Measurements from ENCODE around the gene CBLB.

The CBLB gene

DNA sequence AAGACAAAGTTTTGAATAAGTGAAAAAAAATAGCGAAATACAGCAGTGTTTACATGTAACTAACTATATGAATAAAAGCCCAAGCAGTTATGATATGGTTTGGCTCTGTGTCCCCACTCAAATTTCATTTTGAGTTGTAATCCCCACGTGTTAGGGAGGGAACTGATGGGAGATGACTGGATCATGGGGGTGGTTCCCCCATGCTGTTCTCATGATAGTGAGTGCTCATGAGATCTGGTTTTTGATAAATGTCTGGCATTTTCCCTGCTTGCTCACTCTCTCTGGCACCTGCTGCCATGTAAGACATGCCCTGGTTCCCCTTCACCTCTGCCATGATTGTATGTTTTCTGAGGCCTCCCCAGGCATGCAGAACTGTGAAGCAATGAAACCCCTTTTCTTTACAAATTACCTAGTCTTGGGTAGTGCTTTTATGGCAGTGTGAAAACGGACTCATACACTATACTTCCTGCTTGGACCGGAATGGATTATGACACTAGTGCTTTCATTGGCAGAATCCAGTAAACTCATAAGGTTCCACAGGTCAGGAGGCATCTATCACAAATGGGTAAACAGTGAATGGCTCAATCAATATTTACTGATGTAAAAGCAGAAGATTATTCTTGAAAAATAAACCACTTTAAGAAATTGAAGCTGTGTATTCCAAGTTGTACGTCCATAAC lies 192.1 kb downstream of the CBLB start:
- no peak for DNase-seq

DNA sequence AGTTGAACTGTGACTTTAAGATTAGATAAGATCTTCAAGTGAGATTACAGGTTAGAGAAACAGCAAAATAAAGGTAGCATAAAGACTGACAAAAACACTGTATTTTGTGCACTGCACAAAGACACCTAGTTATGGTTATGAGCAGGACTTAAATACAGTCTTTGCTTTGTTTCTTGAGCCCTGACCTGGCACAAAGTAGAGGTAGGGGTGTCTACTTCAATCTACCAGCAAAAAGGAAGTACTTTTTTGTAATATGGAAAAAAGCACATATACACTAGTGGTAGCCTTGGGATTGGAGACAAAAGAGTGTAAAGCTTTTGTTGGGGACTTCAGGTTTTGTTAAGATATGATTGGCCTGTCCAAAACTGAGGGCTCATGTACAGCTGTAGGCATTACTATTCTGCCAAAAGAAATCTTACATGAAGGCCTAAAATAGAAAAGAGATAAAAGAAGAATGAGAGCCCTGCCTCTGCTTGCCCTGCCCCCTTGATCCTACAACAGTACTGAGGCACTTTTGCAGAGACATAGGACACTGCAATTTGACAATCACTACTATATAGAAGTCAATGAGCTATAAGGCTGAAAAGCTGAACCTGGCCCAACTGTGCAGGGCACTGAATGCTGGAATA lies 194.3 kb downstream of the CBLB start:
- no peak for DNase-seq

DNA sequence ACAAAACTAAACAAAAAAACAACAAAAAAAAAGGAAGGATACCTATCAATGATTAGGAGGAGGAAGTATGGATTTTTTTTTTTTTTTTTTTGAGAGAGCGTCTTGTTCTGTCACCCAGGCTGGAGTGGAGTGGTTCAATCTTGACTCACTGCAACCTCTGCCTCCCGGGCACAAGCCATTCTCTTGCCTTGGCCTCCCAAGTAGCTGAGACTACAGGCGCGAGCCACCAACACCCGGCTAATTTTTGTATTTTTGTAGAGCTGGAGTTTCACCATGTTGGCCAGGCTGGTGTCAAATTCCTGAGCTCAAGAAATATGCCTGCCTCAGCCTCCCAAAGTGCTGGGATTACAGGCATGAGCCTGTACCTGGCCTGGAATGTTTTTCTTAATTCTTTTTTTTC lies 195.8 kb downstream of the CBLB start:
- DNase-seq, result no peak

DNA sequence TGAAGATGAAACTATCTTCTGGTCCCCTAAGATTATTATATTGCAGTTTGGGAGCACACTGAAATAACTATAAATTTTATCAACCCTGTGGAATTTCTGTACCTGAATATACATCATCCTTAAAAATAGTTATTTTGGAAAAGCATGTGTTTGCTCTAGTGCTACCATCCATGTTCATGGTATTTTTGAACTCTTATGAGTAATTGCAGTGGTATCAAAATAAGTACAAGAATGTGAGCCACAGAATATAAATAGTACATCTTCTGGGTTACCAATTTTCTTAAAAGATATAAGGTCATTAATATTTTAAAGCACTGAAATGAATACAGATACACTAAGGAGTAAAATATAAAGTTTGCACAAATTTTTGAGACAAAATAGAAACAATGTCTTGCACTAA lies 206.5 kb downstream of the CBLB start:
- DNase-seq, result no peak

DNA sequence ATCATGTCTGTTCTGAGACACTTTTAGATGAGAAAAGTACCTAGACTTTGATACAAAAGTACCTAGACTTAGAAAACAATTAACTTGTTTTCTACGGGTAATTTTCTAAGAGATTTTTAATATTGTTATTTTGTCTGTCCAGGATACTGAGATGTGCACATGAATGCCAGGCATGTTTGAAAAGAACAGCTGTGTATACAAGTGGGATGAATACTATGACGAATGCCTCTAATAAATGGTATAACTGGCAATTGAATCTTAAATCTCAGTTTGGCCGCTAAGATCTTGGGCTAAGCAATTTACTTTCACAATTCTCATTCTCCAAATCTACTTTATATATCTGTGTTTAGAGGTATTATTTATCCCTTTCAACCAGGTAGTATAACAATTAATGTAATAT lies 207.4 kb downstream of the CBLB start:
- no peak for DNase-seq

DNA sequence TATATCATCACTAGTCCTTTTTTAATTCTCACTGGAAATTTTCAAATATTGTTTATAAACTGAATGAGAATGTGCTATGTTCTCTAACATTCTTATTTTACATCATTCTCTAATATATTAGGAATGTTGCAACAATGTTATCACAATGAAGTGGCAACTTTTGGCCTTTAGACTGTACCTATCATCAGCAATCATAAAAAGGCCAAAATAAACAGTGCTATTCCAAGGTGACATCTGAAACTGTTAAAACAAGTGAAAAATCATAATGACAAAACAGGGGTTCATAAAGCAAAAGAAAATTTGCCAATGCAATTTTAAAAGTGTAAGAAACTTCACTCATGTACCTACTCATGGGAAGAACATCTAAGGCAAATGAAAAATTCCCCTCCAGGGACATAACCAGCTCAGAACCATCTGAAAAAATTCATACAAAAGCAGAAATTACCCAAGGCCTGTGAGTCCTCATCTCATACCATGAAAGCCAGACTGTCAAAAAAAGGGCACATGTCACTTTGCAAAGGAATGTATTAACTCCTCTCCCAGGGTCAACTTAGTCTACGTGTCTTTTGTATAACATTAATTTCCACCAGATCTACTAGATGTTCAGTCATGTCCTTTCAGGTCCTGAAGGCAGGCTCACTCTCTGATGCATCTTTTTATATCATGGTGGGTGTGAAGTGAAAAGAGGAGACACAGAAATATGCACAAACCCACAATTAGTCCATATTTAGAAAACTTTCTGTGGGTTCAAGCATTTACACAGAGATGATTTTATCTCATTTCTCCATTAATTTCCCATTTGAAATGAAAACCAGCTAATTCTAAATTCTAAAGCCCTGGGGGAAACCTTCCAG lies 211.9 kb downstream of the CBLB start:
- no peak for DNase-seq

DNA sequence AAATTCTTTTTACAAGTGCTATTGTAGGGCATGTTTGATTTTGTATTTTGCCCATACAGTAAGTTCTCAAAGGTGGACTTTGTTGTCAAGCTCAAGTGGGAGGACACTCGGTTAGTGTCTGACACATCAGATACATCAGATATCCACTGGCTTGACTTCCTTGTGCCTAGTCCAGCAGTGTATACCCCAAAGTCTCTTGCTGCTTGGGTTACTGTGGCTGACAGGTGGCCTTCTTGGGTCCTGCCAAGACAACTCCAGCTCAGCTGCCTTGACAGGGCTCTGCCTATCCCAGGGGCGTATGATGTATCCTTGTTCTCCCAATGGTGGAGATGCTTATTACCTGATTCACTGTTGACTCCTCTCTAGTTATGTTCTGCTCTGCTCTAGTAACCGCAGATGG lies 214.9 kb downstream of the CBLB start:
- DNase-seq, result no peak

DNA sequence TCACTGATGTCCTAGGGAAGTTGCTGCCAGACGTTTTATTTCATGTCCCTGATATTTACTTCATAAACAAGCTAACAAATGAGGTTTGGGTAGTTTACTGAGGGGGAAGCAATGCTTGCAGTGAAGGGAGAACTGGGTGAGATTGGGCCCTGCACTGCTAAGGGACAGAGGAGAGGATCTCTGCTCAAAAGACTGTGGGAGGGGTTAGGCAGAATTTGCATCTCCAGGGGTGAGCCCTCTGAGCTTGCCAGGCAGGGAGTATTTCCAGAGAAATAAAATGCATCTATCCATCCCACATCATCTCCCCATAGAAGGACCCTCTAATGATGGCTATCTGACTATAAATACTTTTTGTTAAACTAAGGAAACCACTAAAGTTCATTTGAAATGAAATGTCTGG lies 215.6 kb downstream of the CBLB start:
- no peak for DNase-seq

DNA sequence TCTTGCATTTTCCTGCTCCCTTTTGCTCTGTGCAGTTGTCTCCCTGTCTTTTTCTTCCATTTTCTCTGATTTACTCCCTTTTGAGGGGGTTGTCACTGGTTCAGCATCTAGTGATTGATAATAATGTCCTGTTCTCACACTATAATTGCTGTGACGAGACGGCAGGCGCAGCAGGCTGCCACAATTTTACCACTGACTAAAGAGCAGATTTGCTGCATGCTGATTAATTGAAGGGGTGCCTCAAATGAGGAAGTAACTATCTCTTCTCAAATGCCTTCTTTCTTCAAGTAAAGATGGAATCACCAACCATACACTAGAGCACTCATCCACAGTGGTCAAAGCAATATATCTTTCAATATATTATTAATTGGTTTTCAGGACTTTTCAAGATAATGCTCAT lies 219.3 kb downstream of the CBLB start:
- no peak for DNase-seq

DNA sequence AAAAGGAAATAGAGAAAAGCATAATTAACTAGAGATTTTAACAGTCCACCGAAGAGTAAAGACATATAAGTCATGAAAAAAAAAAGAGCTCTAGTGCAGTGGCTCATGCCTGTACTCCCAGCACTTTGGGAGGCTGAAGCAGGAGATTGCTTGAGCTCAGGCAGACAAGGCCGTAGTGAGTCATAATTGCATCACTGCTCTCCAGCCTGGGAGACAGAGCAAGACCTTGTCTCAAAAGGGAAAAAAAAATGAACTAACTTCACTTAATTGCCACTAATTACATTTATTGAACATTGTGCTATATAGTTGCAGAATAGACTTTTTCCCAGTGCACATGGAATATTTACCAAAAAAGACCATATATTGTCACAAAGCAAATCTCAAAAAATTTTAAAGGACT lies 221.8 kb downstream of the CBLB start:
- DNase-seq, result no peak

DNA sequence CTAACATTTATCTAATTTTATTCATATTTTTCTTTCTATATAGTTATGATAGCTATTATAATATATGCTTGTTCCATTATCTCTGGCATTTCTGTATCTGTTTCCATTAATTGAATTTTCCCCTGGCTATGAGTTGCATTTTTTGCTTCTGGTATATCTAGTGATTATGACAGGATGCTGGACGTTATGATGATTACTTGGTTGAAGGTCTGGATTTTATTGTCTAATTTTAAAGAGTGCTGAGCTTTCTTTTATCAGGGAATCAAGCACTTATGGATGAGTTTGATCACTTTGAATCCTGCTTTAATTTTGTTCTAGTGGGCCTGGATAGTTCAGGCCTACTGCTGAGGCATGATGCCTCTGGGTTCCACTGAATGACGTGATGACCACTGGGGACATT lies 229.7 kb downstream of the CBLB start:
- DNase-seq, result no peak

DNA sequence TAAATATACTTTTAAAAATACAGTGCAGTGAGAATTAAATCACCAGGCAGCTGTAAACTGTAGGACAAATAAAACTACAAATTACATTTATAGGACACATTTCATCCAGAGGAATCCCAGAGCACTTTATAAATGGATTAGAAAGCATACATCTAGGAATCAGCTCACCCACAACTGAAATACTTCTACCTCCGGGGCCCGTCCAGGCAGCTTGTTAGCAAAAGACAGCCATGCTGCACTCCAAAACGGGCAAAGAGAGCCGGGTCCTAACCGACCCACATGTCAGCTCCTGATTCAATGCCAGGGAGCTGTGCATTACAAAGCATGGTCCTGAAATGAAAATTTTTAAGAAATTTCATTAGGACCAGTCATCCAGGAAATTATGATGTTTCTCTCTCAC lies 234.1 kb downstream of the CBLB start:
- no peak for DNase-seq

DNA sequence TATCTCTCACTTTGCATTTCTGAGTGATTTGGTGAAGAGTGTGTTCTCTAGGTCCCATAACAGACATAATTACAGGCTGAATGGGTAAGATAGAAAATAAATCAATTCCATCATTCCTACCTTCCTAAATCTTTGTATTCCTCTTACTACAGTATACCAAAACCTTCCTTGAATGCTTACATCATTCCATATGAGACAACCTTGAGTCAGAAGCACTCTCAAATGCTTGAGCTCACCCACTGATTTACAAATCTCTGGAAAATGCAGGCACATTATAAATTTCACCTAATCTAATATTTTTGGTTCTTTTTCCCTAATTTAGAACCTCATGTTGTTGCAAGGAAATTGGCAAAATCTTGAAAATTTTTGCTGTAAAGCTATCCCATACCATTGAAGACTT lies 239.1 kb downstream of the CBLB start:
- no peak for DNase-seq

DNA sequence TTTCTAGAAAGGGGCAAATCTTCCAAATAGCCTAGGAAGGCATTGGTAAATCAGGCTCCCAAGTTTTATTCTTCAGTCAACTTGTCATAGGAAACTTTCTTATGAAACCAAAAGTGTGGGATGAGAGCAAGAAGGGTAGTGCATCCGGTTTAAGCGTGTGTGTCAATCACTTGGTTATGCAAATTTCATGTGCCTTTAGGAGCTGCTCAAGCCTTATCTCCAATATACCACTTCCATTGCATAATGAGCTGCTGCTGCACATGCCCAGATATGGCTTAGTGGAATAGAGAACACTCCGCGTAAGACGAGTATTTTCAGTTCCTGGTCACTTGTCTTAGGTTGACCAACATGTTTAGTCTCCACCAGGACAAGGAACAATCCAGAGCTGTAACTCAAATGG lies 242.1 kb downstream of the CBLB start:
- DNase-seq, result no peak

DNA sequence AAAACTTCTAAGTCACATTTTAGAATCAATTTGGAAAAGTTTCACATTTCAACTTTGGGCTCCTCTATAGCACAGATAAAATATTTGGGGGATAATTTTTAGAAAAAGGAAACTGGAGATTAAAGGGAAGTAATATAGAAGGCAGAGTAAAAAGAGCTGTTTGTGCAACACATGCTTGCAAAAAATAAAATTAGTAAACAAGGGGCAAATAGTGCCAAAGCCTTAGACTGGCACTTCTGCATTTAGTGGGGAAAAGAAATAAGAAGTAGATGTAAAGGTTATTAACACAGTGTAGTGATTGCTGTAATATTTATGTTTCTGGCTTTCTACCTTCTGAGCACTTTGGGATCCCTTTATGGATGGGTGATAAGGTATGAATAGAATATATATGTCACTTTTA lies 246.6 kb downstream of the CBLB start:
- DNase-seq, result no peak

DNA sequence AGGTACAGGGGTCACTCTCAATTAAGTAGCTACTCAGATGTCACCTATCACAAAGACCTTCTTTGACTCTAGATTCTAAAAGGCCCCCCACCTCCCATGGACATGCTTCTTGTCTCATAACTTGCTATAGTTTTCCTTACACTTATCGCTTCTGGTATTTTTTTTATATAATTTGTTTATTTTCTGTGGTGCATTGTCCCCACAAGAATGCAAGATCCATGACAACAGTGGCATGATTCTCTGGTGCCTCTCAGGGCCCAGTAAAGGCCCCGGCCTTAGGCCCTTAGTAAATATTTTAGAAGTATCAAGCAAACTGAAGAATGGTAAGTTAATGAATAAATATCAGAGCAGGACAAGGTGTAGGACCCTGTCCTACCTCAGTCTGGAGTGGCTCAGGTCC lies 248.6 kb downstream of the CBLB start:
- DNase-seq, result no peak

DNA sequence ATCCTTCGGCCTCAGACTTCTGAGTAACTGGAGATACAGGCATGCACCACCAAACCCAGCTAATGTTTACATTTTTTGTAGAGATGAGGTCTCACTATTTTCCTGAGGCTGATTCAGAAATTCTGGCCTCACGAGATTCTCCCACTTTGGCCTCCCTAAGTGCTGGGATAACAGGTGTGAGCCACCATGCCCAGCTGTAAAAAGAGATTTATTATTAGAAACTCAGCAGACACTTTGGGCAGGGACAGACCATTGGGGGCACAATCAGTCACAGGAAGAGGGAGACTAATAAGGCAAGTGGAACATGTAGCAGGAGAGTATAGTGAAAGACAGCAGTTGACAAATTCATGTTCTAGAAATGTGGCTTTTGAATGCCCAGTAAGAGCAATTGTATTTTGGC lies 249.2 kb downstream of the CBLB start:
- DNase-seq, result no peak

DNA sequence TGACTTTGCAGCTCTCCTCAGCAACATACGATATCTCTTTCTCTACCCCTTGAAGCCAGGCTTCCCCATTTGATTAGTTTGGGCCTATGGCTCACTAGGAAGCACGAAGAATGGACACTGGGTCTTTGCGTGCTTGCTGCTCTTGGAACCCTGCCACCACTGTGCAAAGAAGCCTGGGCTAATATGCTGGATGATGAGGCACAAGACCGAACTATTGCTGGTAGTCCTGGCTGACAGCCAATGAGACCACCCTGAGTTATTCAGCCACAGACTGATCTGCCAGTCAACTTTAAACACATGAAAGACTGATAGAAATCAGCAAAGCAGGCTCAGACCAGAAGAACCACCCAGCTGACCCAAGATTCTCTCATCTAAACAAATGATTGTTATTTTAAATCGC lies 250.3 kb downstream of the CBLB start:
- DNase-seq, result no peak

DNA sequence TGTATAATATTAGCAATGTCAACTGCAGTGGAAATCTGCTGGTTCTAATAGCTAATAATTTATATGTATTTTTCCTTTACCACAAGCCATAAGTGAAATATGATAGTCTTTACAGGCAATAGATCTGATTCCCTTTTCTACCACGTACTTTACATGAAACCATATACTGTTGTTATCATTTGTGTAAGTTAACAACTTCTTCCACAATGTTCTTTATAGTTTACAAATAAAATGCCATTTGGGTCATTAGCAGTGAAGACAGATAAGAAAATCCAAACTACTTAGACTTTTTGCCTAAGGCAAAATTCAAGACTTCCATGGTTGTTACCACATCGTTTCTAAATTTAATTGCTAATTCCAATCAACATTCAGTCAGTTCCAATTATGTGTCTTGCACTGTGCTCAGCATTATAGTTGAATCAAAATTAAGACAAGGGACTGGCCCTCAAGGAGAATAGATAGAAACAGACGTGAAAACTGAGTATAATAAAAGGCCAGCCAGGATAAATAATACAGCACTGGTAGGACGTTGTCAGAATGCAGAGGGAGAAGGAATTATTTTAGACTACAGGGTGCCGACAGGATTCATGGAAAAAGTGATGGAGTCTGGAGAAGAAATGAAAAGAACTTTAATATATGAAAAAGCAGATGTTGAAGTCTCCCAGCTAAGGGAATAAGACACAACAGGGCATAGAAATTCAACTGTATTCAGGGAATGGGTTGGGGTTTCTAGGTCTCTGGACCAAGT lies 252.3 kb downstream of the CBLB start:
- no peak for DNase-seq

DNA sequence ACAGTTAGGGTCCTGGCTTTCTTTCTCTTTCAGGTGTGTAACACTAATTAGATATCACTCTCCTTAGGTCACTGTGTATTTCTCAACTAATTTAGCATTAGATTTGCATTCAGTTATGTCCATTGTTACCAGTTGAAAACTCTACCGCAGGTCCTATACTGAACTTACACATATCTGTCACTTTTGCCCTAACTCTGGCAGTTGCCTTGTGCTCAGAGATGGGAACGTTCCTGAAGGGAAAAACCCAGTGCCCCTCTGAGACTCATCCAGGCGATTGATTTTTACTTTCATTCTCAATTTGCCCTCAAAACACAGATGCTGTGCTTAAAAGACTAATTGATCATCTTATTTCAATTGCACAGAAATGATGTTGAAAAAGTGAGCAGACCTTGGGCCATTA lies 253.0 kb downstream of the CBLB start:
- no peak for DNase-seq

DNA sequence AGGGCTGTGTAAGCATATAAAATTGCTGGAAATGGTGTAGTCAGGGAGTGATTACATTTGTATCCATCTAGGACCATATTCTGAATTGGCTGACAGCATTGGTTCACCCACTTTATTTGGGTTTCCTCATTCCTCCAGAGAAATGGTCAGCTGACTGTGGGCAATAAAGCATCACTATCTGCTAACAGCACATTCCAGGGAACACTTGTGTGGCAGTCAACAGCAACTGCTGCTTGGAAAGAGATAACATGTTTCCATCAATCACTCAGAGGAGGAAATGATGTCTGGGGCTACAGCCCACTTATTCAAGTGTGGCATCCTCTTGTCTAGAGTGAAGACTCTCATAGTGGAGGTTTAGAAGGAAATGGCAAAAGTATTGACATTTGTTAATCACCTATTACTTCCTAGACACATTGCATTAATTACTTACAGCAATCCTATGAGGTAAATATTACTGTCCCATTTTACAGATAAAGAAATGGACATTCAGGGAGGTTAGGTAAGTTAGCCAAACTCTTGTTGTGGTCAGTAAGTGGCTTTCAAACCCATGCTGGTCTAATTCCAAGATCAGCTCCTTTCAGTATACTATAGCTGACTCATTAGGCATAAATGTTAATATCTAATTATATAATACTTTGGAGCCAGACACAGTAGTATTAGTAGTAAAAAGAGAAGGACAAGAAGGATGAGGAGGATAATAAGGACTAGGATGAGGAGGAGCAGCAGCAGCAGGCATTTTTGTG lies 254.4 kb downstream of the CBLB start:
- DNase-seq, result no peak

DNA sequence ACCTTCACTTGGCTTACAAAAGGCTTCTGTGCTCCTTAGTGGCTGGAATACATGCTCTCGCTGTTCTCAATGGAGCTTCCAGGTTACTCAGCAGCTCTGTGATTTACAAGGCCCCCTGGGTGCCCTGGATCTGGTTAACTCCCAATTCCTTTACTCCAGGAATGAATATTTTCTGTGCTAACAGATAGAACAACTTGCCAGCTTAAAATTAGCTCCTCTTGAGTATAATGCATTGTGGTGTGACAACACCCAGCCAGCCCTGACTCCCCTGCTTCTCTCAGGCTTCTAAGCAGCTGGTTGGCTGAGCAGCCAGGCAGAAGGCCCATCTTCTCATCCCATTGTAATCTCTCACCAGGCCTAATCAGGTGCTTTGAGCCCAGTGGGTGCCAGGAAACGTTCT lies 255.7 kb downstream of the CBLB start:
- no peak for DNase-seq

All from GDM1 (cell line).